ENCODE results near the gene PIGB. TPM values are rescaled to one million over a fixed set of nuclear protein-coding genes. Genes with fewer than 3 reads are reported as not detected.
"Not testable (repeated sequence)": the region's sequence is repeated elsewhere in the genome, so short reads cannot be mapped to it uniquely, and the experiment has no call there.

The PIGB gene
- total and polyA plus RNA-seq, 4 experiments from 2014 or later, result 13.0 to 28.6 (median 22.5) TPM

- H3K4me1 ChIP-seq (ENCODE audit: insufficient read depth, low read length), result no peaks in the 10 kb centered on the region
- peak overlapping the region in 2 of 7 donors; percentile 3 to 27 for H3K27ac Mint-ChIP-seq
- no peaks in the 10 kb centered on the region for H3K36me3 ChIP-seq (ENCODE audit: insufficient read depth, low read length)
- CTCF ChIA-PET (ENCODE audit: partially characterized antibody), result interaction anchor here (1.2 to 1.4 kb wide), 2 partner anchors 14 to 45 kb away, joined by 3 to 4 read pairs; partner anchors contain the start of genes CCPG1 and PIERCE2
- H3K27me3 ChIP-seq (ENCODE audit: insufficient read depth, low read length), result no peaks in the 10 kb centered on the region
- DNase-seq, result no peak
- peaks cover 28% of the 10 kb centered on the region in 2 donors for H3K36me3 Mint-ChIP-seq
- no peak overlapping the region for H3K27ac ChIP-seq (ENCODE audit: low read depth, low read length)
- H3K4me1 Mint-ChIP-seq, result peaks cover 14 to 27% (median 24%) of the 10 kb centered on the region in 4 donors
- no peak overlapping the region for H3K4me3 Mint-ChIP-seq
- intact Hi-C loops (cut with micrococcal nuclease), result no loop called here
- no peaks in the 10 kb centered on the region for H3K27me3 Mint-ChIP-seq
- H3K4me3 ChIP-seq (ENCODE audit: low read length in 2 of 2), result no peak overlapping the region
- peaks cover 0 to 8% (median 0%) of the 10 kb centered on the region in 8 donors for H3K9me3 Mint-ChIP-seq
- POLR2A ChIA-PET (ENCODE audit: partially characterized antibody), result no interaction called here
- H3K9me3 ChIP-seq (ENCODE audit: control insufficient read depth in 1 of 2, low read length in 2 of 2), result no peaks in the 10 kb centered on the region
Measured at GRCh38 chr15:55394694-55395093, 75.7 kb downstream of the PIGB start.

GRCh38 chr15:55398243-55398642 lies 79.2 kb downstream of the PIGB start:
- ChIA-PET POLR2A (ENCODE audit: partially characterized antibody) (no interaction called here), CTCF (ENCODE audit: partially characterized antibody) (interaction anchor here (0.7 to 3.2 kb wide), 2 partner anchors 10 to 37 kb away, joined by 4 to 10 read pairs; partner anchors contain the start of genes CCPG1 and PIERCE2)
- Mint-ChIP-seq H3K4me3 (no peak overlapping the region), H3K36me3 (peaks cover 32% of the 10 kb centered on the region in 2 donors), H3K4me1 (peaks cover 27 to 47% (median 39%) of the 10 kb centered on the region in 4 donors), H3K9me3 (peaks cover 0 to 8% (median 0%) of the 10 kb centered on the region in 8 donors), H3K27me3 (no peaks in the 10 kb centered on the region), H3K27ac (no peak overlapping the region)
- no peak for DNase-seq
- no peak overlapping the region for H3K27ac ChIP-seq (ENCODE audit: low read depth, low read length)
- H3K27me3 ChIP-seq (ENCODE audit: insufficient read depth, low read length), result no peaks in the 10 kb centered on the region
- intact Hi-C loops (cut with micrococcal nuclease), result no loop called here
- H3K4me1 ChIP-seq (ENCODE audit: insufficient read depth, low read length), result peaks cover 3% of the 10 kb centered on the region
- no peaks in the 10 kb centered on the region for H3K9me3 ChIP-seq (ENCODE audit: control insufficient read depth in 1 of 2, low read length in 2 of 2)
- H3K36me3 ChIP-seq (ENCODE audit: insufficient read depth, low read length), result no peaks in the 10 kb centered on the region
- no peak overlapping the region for H3K4me3 ChIP-seq (ENCODE audit: low read length in 2 of 2)

- H3K27me3 Mint-ChIP-seq; H3K4me3 Mint-ChIP-seq; H3K4me3 ChIP-seq (ENCODE audit: low read length in 2 of 2); POLR2A ChIA-PET (ENCODE audit: partially characterized antibody); H3K27ac ChIP-seq (ENCODE audit: low read depth, low read length); DNase-seq; H3K9me3 Mint-ChIP-seq; H3K27ac Mint-ChIP-seq; H3K9me3 ChIP-seq (ENCODE audit: control insufficient read depth in 1 of 2, low read length in 2 of 2); H3K27me3 ChIP-seq (ENCODE audit: insufficient read depth, low read length); H3K36me3 ChIP-seq (ENCODE audit: insufficient read depth, low read length): not testable (repeated sequence)
- Mint-ChIP-seq H3K4me1 (peaks cover 33 to 57% (median 42%) of the 10 kb centered on the region in 4 donors), H3K36me3 (peaks cover 31 to 32% of the 10 kb centered on the region in 2 donors)
- intact Hi-C loops (cut with micrococcal nuclease), result loop anchor here (10.0 kb wide), 1 partner anchor 1335 kb away; the partner anchor contains the start of gene ZNF280D
- peaks cover 16% of the 10 kb centered on the region for H3K4me1 ChIP-seq (ENCODE audit: insufficient read depth, low read length)
- CTCF ChIA-PET (ENCODE audit: partially characterized antibody), result interaction anchor here (1.3 kb wide), 1 partner anchor 8 kb away, joined by 3 read pairs; the partner anchor contains the start of genes CCPG1 and PIERCE2
Measured at GRCh38 chr15:55400050-55400449, 81.0 kb downstream of the PIGB start.

GRCh38 chr15:55401786-55402246 lies 82.8 kb downstream of the PIGB start:
- Mint-ChIP-seq H3K27ac (no peak overlapping the region), H3K9me3 (no peaks in the 10 kb centered on the region), H3K4me3 (peak overlapping the region in 1 of 8 donors; percentile 2), H3K4me1 (peaks cover 28 to 55% (median 38%) of the 10 kb centered on the region in 4 donors), H3K27me3 (no peaks in the 10 kb centered on the region), H3K36me3 (peaks cover 20 to 21% of the 10 kb centered on the region in 2 donors)
- ChIA-PET POLR2A (ENCODE audit: partially characterized antibody) (interaction anchor here (1.0 kb wide), 1 partner anchor 83 kb away, joined by 3 read pairs; the partner anchor contains the start of genes PIGB and PIGBOS1), CTCF (ENCODE audit: partially characterized antibody) (no interaction called here)
- H3K9me3 ChIP-seq (ENCODE audit: control insufficient read depth in 1 of 2, low read length in 2 of 2), result no peaks in the 10 kb centered on the region
- DNase-seq, result no peak
- peaks cover 21% of the 10 kb centered on the region for H3K4me1 ChIP-seq (ENCODE audit: insufficient read depth, low read length)
- intact Hi-C loops (cut with micrococcal nuclease), result loop anchor here (10.0 kb wide), 1 partner anchor 1333 kb away; the partner anchor contains the start of gene ZNF280D
- no peak overlapping the region for H3K27ac ChIP-seq (ENCODE audit: low read depth, low read length)
- H3K4me3 ChIP-seq (ENCODE audit: low read length in 2 of 2), result no peak overlapping the region
- H3K36me3 ChIP-seq (ENCODE audit: insufficient read depth, low read length), result no peaks in the 10 kb centered on the region
- no peaks in the 10 kb centered on the region for H3K27me3 ChIP-seq (ENCODE audit: insufficient read depth, low read length)

GRCh38 chr15:55402707-55403106 lies 83.7 kb downstream of the PIGB start:
- POLR2A ChIA-PET (ENCODE audit: partially characterized antibody), result no interaction called here
- no peaks in the 10 kb centered on the region for H3K9me3 ChIP-seq (ENCODE audit: control insufficient read depth in 1 of 2, low read length in 2 of 2)
- peak overlapping the region in 3 of 7 donors; percentile 1 to 79 (median 16) for H3K27ac Mint-ChIP-seq
- intact Hi-C loops (cut with micrococcal nuclease), result loop anchor here (10.0 kb wide), 1 partner anchor 1332 kb away; the partner anchor contains the start of gene ZNF280D
- peaks cover 28 to 55% (median 40%) of the 10 kb centered on the region in 4 donors for H3K4me1 Mint-ChIP-seq
- peaks cover 26% of the 10 kb centered on the region for H3K4me1 ChIP-seq (ENCODE audit: insufficient read depth, low read length)
- no peaks in the 10 kb centered on the region for H3K27me3 ChIP-seq (ENCODE audit: insufficient read depth, low read length)
- H3K27me3 Mint-ChIP-seq, result no peaks in the 10 kb centered on the region
- H3K27ac ChIP-seq (ENCODE audit: low read depth, low read length), result no peak overlapping the region
- no peak for DNase-seq
- no peaks in the 10 kb centered on the region for H3K36me3 ChIP-seq (ENCODE audit: insufficient read depth, low read length)
- CTCF ChIA-PET (ENCODE audit: partially characterized antibody), result interaction anchor here (0.6 to 1.0 kb wide), 2 partner anchors 21 to 191 kb away, joined by 3 to 5 read pairs; no protein-coding TSS in a partner anchor
- H3K4me3 ChIP-seq (ENCODE audit: low read length in 2 of 2), result no peak overlapping the region
- no peaks in the 10 kb centered on the region for H3K9me3 Mint-ChIP-seq
- H3K4me3 Mint-ChIP-seq, result peak overlapping the region in 2 of 8 donors; percentile 5 to 30
- peaks cover 16% of the 10 kb centered on the region in 2 donors for H3K36me3 Mint-ChIP-seq

- no peak for DNase-seq
- H3K27me3 Mint-ChIP-seq, result no peaks in the 10 kb centered on the region
- intact Hi-C loops (cut with micrococcal nuclease), result loop anchor here (10.0 kb wide), 1 partner anchor 1331 kb away; the partner anchor contains the start of gene ZNF280D
- H3K27ac ChIP-seq (ENCODE audit: low read depth, low read length), result no peak overlapping the region
- H3K36me3 ChIP-seq (ENCODE audit: insufficient read depth, low read length), result no peaks in the 10 kb centered on the region
- CTCF ChIA-PET (ENCODE audit: partially characterized antibody), result no interaction called here
- POLR2A ChIA-PET (ENCODE audit: partially characterized antibody), result interaction anchor here (0.5 kb wide), 1 partner anchor 12 kb away, joined by 3 read pairs; no protein-coding TSS in a partner anchor
- H3K4me1 ChIP-seq (ENCODE audit: insufficient read depth, low read length), result peaks cover 28% of the 10 kb centered on the region
- no peak overlapping the region for H3K4me3 ChIP-seq (ENCODE audit: low read length in 2 of 2)
- H3K9me3 ChIP-seq (ENCODE audit: control insufficient read depth in 1 of 2, low read length in 2 of 2), result no peaks in the 10 kb centered on the region
- H3K4me1 Mint-ChIP-seq, result peaks cover 30 to 53% (median 42%) of the 10 kb centered on the region in 4 donors
- no peak overlapping the region for H3K4me3 Mint-ChIP-seq
- H3K27ac Mint-ChIP-seq, result no peak overlapping the region
- no peaks in the 10 kb centered on the region for H3K9me3 Mint-ChIP-seq
- H3K27me3 ChIP-seq (ENCODE audit: insufficient read depth, low read length), result no peaks in the 10 kb centered on the region
- H3K36me3 Mint-ChIP-seq, result peaks cover 10 to 12% of the 10 kb centered on the region in 2 donors
Measured at GRCh38 chr15:55403531-55403930, 84.5 kb downstream of the PIGB start.

Measured in CD4-positive, alpha-beta memory T cell (primary cell).